Measurements from ENCODE around the gene MFN2.

The MFN2 gene

DNA sequence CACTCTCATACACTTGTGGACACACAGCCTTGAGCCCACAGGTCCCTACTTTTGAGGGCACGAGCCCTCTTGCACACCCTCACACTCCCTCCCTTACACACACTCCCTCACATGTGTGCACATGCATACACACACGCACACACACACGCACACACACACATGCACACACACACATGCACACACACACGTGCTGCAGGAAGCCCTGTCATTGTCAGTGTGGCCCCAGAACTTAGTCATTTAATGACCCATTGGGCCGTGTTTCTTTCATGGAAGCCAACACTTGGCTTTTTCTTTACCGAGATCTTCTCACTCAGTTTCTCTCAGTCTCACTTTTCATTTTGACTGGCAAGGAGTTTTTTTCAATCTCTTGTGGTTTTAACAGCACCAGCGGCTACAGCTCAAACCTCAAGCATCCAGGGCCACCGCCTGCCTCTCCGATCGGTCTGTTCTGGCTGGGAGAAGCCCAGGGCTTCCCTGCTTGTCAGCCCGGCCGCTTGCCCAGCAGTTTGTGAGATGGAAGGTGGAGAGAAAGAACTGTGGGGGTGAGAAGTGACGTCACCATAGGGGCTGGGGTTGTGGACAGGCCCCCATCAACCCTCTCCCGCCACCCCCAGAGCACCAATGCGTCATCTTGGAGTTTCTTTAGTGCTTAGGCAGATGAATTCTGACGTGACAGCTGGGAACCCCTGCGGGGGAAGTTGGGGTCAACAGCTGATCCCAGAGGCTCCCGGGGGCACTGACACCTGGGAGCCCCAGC lies 67.1 kb downstream of the MFN2 start:
- H3K4me3 ChIP-seq (ENCODE audit: low read depth, low read length, poor library complexity, severe bottlenecking), result no peak overlapping the region
- no peaks in the 10 kb centered on the region for H3K9me3 ChIP-seq (ENCODE audit: low read length)
- no peak overlapping the region for H3K9ac ChIP-seq (ENCODE audit: low read length)

DNA sequence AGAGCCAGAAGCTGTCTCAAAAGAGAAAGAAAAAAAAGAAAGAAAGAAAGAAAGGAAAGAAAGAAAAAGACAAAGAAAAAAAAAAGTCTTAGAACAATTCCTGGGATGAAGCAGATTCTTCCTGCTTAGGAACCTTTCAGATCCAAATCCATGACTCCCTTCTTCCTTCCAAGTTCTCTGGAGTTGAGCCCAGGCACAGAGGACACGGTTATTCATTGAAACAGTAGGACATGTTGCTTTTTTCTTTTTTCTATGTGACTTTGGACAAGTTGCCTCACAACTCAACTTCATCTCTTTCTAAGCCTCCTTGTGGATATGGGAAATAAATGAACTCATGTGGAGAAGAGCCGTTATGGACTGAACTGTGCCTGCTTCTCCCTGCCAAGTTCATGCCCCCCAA lies 68.1 kb downstream of the MFN2 start:
- no peaks in the 10 kb centered on the region for H3K9me2 ChIP-seq (ENCODE audit: low read depth, low read length)
- no peak overlapping the region for H3K9ac ChIP-seq (ENCODE audit: low read length)
- no peak for TF ChIP-seq EZH2 (IDR thresholded peaks at IDR 0.05; ENCODE audit: borderline replicate concordance, low read length)
- TF ChIP-seq, protein P1, sequence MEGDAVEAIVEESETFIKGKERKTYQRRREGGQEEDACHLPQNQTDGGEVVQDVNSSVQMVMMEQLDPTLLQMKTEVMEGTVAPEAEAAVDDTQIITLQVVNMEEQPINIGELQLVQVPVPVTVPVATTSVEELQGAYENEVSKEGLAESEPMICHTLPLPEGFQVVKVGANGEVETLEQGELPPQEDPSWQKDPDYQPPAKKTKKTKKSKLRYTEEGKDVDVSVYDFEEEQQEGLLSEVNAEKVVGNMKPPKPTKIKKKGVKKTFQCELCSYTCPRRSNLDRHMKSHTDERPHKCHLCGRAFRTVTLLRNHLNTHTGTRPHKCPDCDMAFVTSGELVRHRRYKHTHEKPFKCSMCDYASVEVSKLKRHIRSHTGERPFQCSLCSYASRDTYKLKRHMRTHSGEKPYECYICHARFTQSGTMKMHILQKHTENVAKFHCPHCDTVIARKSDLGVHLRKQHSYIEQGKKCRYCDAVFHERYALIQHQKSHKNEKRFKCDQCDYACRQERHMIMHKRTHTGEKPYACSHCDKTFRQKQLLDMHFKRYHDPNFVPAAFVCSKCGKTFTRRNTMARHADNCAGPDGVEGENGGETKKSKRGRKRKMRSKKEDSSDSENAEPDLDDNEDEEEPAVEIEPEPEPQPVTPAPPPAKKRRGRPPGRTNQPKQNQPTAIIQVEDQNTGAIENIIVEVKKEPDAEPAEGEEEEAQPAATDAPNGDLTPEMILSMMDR (IDR thresholded peaks at IDR 0.05; ENCODE audit: low read length), result no peak
- H3K9me3 ChIP-seq (ENCODE audit: low read length), result no peaks in the 10 kb centered on the region
- H3K27ac ChIP-seq (ENCODE audit: low read depth, low read length, poor library complexity, severe bottlenecking), result no peak overlapping the region
- H3K36me3 ChIP-seq (ENCODE audit: insufficient read depth, low read length), result no peaks in the 10 kb centered on the region
- no peaks in the 10 kb centered on the region for H3F3A ChIP-seq (ENCODE audit: insufficient read depth, low read length)
- no peak overlapping the region for H2AFZ ChIP-seq (ENCODE audit: low read length)
- no peak overlapping the region for H3K4me2 ChIP-seq (ENCODE audit: low read length)
- no peaks in the 10 kb centered on the region for H4K20me1 ChIP-seq (ENCODE audit: insufficient read depth, low read length)
- peaks cover 16% of the 10 kb centered on the region for H3K27me3 ChIP-seq (ENCODE audit: insufficient read depth, low read length)
- H3K4me1 ChIP-seq (ENCODE audit: insufficient read depth, low read length, severe bottlenecking), result peaks cover 8% of the 10 kb centered on the region
- H3K79me2 ChIP-seq (ENCODE audit: insufficient read depth, low read length), result no peaks in the 10 kb centered on the region
- H3K4me3 ChIP-seq (ENCODE audit: low read depth, low read length, poor library complexity, severe bottlenecking), result no peak overlapping the region

More for the DNA sequence above, 67.1 kb downstream of the MFN2 start:
- Histone ChIP-seq H3K4me1 (ENCODE audit: insufficient read depth, low read length, severe bottlenecking) (peaks cover 8% of the 10 kb centered on the region), H3K36me3 (ENCODE audit: insufficient read depth, low read length) (no peaks in the 10 kb centered on the region), H3K27me3 (ENCODE audit: insufficient read depth, low read length) (peaks cover 12% of the 10 kb centered on the region), H3K4me2 (ENCODE audit: low read length) (no peak overlapping the region), H4K20me1 (ENCODE audit: insufficient read depth, low read length) (no peaks in the 10 kb centered on the region), H3F3A (ENCODE audit: insufficient read depth, low read length) (no peaks in the 10 kb centered on the region), H2AFZ (ENCODE audit: low read length) (no peak overlapping the region), H3K27ac (ENCODE audit: low read depth, low read length, poor library complexity, severe bottlenecking) (no peak overlapping the region), H3K9me2 (ENCODE audit: low read depth, low read length) (no peaks in the 10 kb centered on the region), H3K79me2 (ENCODE audit: insufficient read depth, low read length) (no peaks in the 10 kb centered on the region)
- TF ChIP-seq, protein P1 (IDR thresholded peaks at IDR 0.05; ENCODE audit: low read length), result no peak
- no peak for TF ChIP-seq EZH2 (IDR thresholded peaks at IDR 0.05; ENCODE audit: borderline replicate concordance, low read length)

DNA sequence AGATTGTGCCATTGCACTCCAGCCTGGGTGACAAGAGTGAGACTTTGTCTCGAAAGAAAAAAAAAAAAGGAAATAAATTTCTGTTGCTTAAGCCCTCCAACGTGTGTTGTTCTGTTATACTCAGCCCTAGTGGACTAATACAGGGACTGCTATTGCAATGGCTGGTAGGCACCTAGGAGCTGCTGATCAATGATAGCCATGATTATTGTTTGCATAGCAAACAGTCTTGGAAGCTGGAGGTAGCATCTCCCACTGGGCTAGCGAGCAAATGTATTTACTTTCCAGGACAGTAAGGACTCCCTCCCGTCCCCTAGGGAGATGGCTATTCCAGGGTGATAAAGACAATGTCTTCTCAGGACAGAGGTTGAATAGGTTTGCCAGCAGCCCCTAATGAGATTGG lies 69.4 kb downstream of the MFN2 start:
- Histone ChIP-seq H3F3A (ENCODE audit: insufficient read depth, low read length) (no peaks in the 10 kb centered on the region), H3K4me3 (ENCODE audit: low read depth, low read length, poor library complexity, severe bottlenecking) (no peak overlapping the region), H4K20me1 (ENCODE audit: insufficient read depth, low read length) (no peaks in the 10 kb centered on the region), H3K36me3 (ENCODE audit: insufficient read depth, low read length) (no peaks in the 10 kb centered on the region), H3K9ac (ENCODE audit: low read length) (no peak overlapping the region), H3K79me2 (ENCODE audit: insufficient read depth, low read length) (no peaks in the 10 kb centered on the region), H2AFZ (ENCODE audit: low read length) (no peak overlapping the region), H3K27me3 (ENCODE audit: insufficient read depth, low read length) (peaks cover 16% of the 10 kb centered on the region), H3K4me1 (ENCODE audit: insufficient read depth, low read length, severe bottlenecking) (peaks cover under 1% of the 10 kb centered on the region), H3K27ac (ENCODE audit: low read depth, low read length, poor library complexity, severe bottlenecking) (no peak overlapping the region), H3K9me2 (ENCODE audit: low read depth, low read length) (no peaks in the 10 kb centered on the region), H3K9me3 (ENCODE audit: low read length) (no peaks in the 10 kb centered on the region), H3K4me2 (ENCODE audit: low read length) (no peak overlapping the region)
- TF ChIP-seq, protein P1 (IDR thresholded peaks at IDR 0.05; ENCODE audit: low read length), result no peak
- no peak for TF ChIP-seq EZH2 (IDR thresholded peaks at IDR 0.05; ENCODE audit: borderline replicate concordance, low read length)

Measured in OCI-LY1 (cell line).